Stimulated activated CD8-positive, alpha-beta memory T cell treated with anti-CD3 and anti-CD28 coated beads, Interleukin-7, amount 100 ng/mL, for 1 hour (primary cell): ENCODE results near the gene CPNE1.
"Not testable (repeated sequence)": the region's sequence is repeated elsewhere in the genome, so short reads cannot be mapped to it uniquely, and the experiment has no call there.

Source experiments
- DNase-seq, 2 donors: peaks; one replicate each; pipeline ENCODE4 v3.0.0-alpha.2; 2020; ENCODE audit warnings: low read depth in 2 of 2

CPNE1 gene

GRCh38 chr20:35698298-35699126, 33.8 kb upstream of the CPNE1 start:
- no peak for DNase-seq

GRCh38 chr20:35697696-35698297, 33.1 kb upstream of the CPNE1 start:
- no peak for DNase-seq

- no peak for DNase-seq
Measured at GRCh38 chr20:35695978-35696377, 31.3 kb upstream of the CPNE1 start.

GRCh38 chr20:35695245-35695749, 30.6 kb upstream of the CPNE1 start:
- DNase-seq: no peak

- no peak for DNase-seq
Measured at GRCh38 chr20:35690265-35690664, 25.6 kb upstream of the CPNE1 start.

GRCh38 chr20:35686872-35687271, 22.2 kb upstream of the CPNE1 start:
- DNase-seq: not testable (repeated sequence)

GRCh38 chr20:35685368-35685767, 20.7 kb upstream of the CPNE1 start:
- not testable (repeated sequence) for DNase-seq

GRCh38 chr20:35681960-35682359, 17.3 kb upstream of the CPNE1 start:
- DNase-seq: no peak

- no peak for DNase-seq
Measured at GRCh38 chr20:35680452-35681183, 15.9 kb upstream of the CPNE1 start.

- no peak for DNase-seq
Measured at GRCh38 chr20:35674921-35675320, 10.2 kb upstream of the CPNE1 start.

- DNase-seq: no peak
Measured at GRCh38 chr20:35673884-35674283, 9.2 kb upstream of the CPNE1 start.

- DNase-seq: no peak
Measured at GRCh38 chr20:35669681-35670080, 5.0 kb upstream of the CPNE1 start.

GRCh38 chr20:35669221-35669620, 4.5 kb upstream of the CPNE1 start:
- DNase-seq: no peak

- DNase-seq: no peak
Measured at GRCh38 chr20:35665949-35666288, 1.2 kb upstream of the CPNE1 start.

- peak; percentile 20 to 29 for DNase-seq
Measured at GRCh38 chr20:35663516-35664465, 909 bp downstream of the CPNE1 start.

- DNase-seq: no peak
Measured at GRCh38 chr20:35662551-35662950, 2.1 kb downstream of the CPNE1 start.

- no peak for DNase-seq
Measured at GRCh38 chr20:35661908-35662307, 2.8 kb downstream of the CPNE1 start.

GRCh38 chr20:35661053-35661452, 3.6 kb downstream of the CPNE1 start:
- DNase-seq: no peak

GRCh38 chr20:35660122-35660937, 4.4 kb downstream of the CPNE1 start:
- DNase-seq: no peak

GRCh38 chr20:35657271-35657670, 7.4 kb downstream of the CPNE1 start:
- DNase-seq: no peak

- DNase-seq: no peak
Measured at GRCh38 chr20:35654415-35654814, 10.3 kb downstream of the CPNE1 start.
